Tibial artery (tissue), 4 donors: ENCODE data around the gene OLFML1.

Experiments used
- DNase-seq, 2 donors: peaks; one replicate each; pipeline ENCODE4 v3.0.0-alpha.2; 2019
- H3K27ac ChIP-seq, 2 donors: fragments of 200-600 bp; sonication (generic) in 1 of 2; 1 replicate in 1 of 2; 2 replicates in 1 of 2; pipeline ENCODE4 v1.5.1; 2018 to 2019; ENCODE audit warnings: mild to moderate bottlenecking in 1 of 2
- H3K27me3 ChIP-seq, 2 donors: fragments of 200-600 bp; sonication (generic) in 1 of 2; one replicate each; pipeline versions ENCODE4 v1.5.1 to v1.6.0; 2016 to 2019
- H3K36me3 ChIP-seq, 3 donors: fragments of 200-600 bp; sonication (generic) in 2 of 3; one replicate each; pipeline ENCODE4 v1.5.1; 2016 to 2019; ENCODE audit warnings: mild to moderate bottlenecking in 2 of 3
- H3K4me1 ChIP-seq, 4 donors: fragments of 200-600 bp; sonication (generic) in 2 of 4; 1 replicate in 3 of 4; 2 replicates in 1 of 4; pipeline ENCODE4 v1.5.1; 2016 to 2019
- H3K4me3 ChIP-seq, 2 donors: fragments of 200-600 bp; sonication (generic) in 1 of 2; 1 replicate in 1 of 2; 2 replicates in 1 of 2; pipeline ENCODE4 v1.5.1; 2018 to 2019; ENCODE audit warnings: mild to moderate bottlenecking in 2 of 2
- H3K9me3 ChIP-seq, 3 donors: fragments of 200-600 bp; sonication (generic) in 1 of 3; one replicate each; pipeline ENCODE4 v1.5.1; 2016 to 2019
- intact Hi-C: fragments of 100-400 bp; cut with DNase I; formaldehyde crosslinking; loops from one replicate; pipeline ENCODE4 v1.15.0; 2023; ENCODE audit warnings: low total_unique reads
- TF ChIP-seq, protein P1 (sequence below), 2 experiments: fragments of 200-600 bp in 1 of 2; fragments of 450-650 bp in 1 of 2; IDR thresholded peaks; one replicate each; pipeline ENCODE4 v1.5.1; 2017 to 2019; ENCODE audit warnings: antibody characterized with exemption in 2 of 2, mild to moderate bottlenecking in 1 of 2, moderate library complexity in 1 of 2

Gene OLFML1

GRCh38 chr11:7442588-7443215 lies 42.6 kb upstream of the OLFML1 start:
- TF ChIP-seq, protein P1, sequence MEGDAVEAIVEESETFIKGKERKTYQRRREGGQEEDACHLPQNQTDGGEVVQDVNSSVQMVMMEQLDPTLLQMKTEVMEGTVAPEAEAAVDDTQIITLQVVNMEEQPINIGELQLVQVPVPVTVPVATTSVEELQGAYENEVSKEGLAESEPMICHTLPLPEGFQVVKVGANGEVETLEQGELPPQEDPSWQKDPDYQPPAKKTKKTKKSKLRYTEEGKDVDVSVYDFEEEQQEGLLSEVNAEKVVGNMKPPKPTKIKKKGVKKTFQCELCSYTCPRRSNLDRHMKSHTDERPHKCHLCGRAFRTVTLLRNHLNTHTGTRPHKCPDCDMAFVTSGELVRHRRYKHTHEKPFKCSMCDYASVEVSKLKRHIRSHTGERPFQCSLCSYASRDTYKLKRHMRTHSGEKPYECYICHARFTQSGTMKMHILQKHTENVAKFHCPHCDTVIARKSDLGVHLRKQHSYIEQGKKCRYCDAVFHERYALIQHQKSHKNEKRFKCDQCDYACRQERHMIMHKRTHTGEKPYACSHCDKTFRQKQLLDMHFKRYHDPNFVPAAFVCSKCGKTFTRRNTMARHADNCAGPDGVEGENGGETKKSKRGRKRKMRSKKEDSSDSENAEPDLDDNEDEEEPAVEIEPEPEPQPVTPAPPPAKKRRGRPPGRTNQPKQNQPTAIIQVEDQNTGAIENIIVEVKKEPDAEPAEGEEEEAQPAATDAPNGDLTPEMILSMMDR (IDR thresholded peaks at IDR 0.05), result peak; percentile 64 to 80
- DNase-seq, result peak; percentile 72 to 78
- Histone ChIP-seq H3K36me3 (peaks cover 0 to 14% (median 0%) of the 10 kb centered on the region in 3 donors), H3K9me3 (no peaks in the 10 kb centered on the region), H3K27me3 (no peaks in the 10 kb centered on the region), H3K4me1 (no peaks in the 10 kb centered on the region), H3K27ac (no peak overlapping the region), H3K4me3 (no peak overlapping the region)
- intact Hi-C loops, result loop anchor here (2.0 kb wide), 1 partner anchor 630 kb away; no protein-coding TSS in a partner anchor

GRCh38 chr11:7444091-7444981 lies 41.0 kb upstream of the OLFML1 start:
- no peak for DNase-seq
- H3K9me3 ChIP-seq, result no peaks in the 10 kb centered on the region
- H3K27me3 ChIP-seq, result no peaks in the 10 kb centered on the region
- TF ChIP-seq, protein P1 (IDR thresholded peaks at IDR 0.05), result no peak
- H3K27ac ChIP-seq, result no peak overlapping the region
- no peaks in the 10 kb centered on the region for H3K4me1 ChIP-seq
- H3K4me3 ChIP-seq, result no peak overlapping the region
- intact Hi-C loops, result no loop called here
- H3K36me3 ChIP-seq, result peaks cover 0 to 11% (median 0%) of the 10 kb centered on the region in 3 donors

DNA sequence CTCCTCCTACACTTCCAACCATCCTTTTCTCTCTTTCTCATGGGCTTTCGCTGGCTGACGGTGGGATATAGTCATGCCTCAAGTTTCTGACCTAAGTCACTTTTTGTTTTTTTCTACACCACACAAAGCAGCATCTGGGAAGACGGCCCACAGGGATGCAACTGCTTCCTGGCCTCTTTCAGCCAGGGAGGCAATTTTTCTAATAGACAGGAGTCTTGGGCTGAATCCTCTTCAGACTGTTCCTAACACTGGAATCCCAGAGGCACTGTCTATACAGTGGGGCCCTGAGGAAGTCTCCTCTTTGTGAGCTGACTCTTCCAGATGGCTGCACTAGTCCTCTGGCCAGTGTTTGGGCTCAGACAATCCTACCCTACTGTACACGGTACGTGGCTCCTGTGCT lies 39.7 kb upstream of the OLFML1 start:
- no peak for DNase-seq
- intact Hi-C loops, result no loop called here
- H3K4me1 ChIP-seq, result no peaks in the 10 kb centered on the region
- H3K36me3 ChIP-seq, result no peaks in the 10 kb centered on the region
- H3K27ac ChIP-seq, result no peak overlapping the region
- no peak overlapping the region for H3K4me3 ChIP-seq
- no peaks in the 10 kb centered on the region for H3K27me3 ChIP-seq
- H3K9me3 ChIP-seq, result no peaks in the 10 kb centered on the region
- TF ChIP-seq, protein P1 (IDR thresholded peaks at IDR 0.05), result no peak

GRCh38 chr11:7448201-7448600 lies 37.1 kb upstream of the OLFML1 start:
- intact Hi-C loops, result no loop called here

GRCh38 chr11:7449211-7449840 lies 36.0 kb upstream of the OLFML1 start:
- no peaks in the 10 kb centered on the region for H3K9me3 ChIP-seq
- no peak for DNase-seq
- intact Hi-C loops, result no loop called here
- no peak overlapping the region for H3K4me3 ChIP-seq
- H3K4me1 ChIP-seq, result no peaks in the 10 kb centered on the region
- H3K27me3 ChIP-seq, result no peaks in the 10 kb centered on the region
- H3K27ac ChIP-seq, result no peak overlapping the region
- no peaks in the 10 kb centered on the region for H3K36me3 ChIP-seq
- TF ChIP-seq, protein P1 (IDR thresholded peaks at IDR 0.05), result no peak

More at GRCh38 chr11:7448201-7448600, 37.1 kb upstream of the OLFML1 start:
- no peak for DNase-seq
- TF ChIP-seq, protein P1 (IDR thresholded peaks at IDR 0.05), result no peak
- Histone ChIP-seq H3K27me3 (no peaks in the 10 kb centered on the region), H3K9me3 (no peaks in the 10 kb centered on the region), H3K4me1 (no peaks in the 10 kb centered on the region), H3K4me3 (no peak overlapping the region), H3K36me3 (no peaks in the 10 kb centered on the region), H3K27ac (no peak overlapping the region)
